Breast epithelium (tissue), 4 donors: ENCODE measurements around the gene OR6T1. TPM values are rescaled to one million over a fixed set of nuclear protein-coding genes. Genes with fewer than 3 reads are reported as not detected.

Source experiments
- DNase-seq, 2 donors: peaks; one replicate each; pipeline ENCODE4 v3.0.0-alpha.2; 2019; ENCODE audit warnings: low spot score in 2 of 2
- H3K27ac ChIP-seq, 2 donors: fragments of 200-600 bp; sonication (generic) in 1 of 2; one replicate each; pipeline ENCODE4 v1.5.1; 2016 to 2019; ENCODE audit warnings: mild to moderate bottlenecking in 1 of 2
- H3K27me3 ChIP-seq, 2 donors: fragments of 200-600 bp; sonication (generic) in 1 of 2; one replicate each; pipeline versions ENCODE4 v1.5.1 to v1.6.0; 2017 to 2019; ENCODE audit warnings: control low read depth in 1 of 2, mild to moderate bottlenecking in 1 of 2
- H3K36me3 ChIP-seq: fragments of 200-600 bp; one replicate; pipeline ENCODE4 v1.5.1; 2019
- H3K4me1 ChIP-seq, 2 donors: fragments of 200-600 bp; sonication (generic); one replicate each; pipeline ENCODE4 v1.5.1; 2016 to 2019; ENCODE audit warnings: control low read depth in 1 of 2
- H3K4me3 ChIP-seq, 3 donors: fragments of 200-600 bp; sonication (generic); 1 replicate in 2 of 3; 2 replicates in 1 of 3; pipeline ENCODE4 v1.5.1; 2016 to 2019; ENCODE audit warnings: mild to moderate bottlenecking in 3 of 3, moderate library complexity in 2 of 3
- H3K9me3 ChIP-seq, 2 donors: fragments of 200-600 bp; sonication (generic) in 1 of 2; one replicate each; pipeline ENCODE4 v1.5.1; 2016 to 2019; ENCODE audit warnings: control low read depth in 1 of 2
- POLR2A ChIP-seq: fragments of 450-650 bp; IDR thresholded peaks from one replicate; pipeline ENCODE4 v1.6.1; 2016; ENCODE audit warnings: antibody characterized with exemption, mild to moderate bottlenecking, moderate library complexity
- POLR2AphosphoS5 ChIP-seq, 3 donors: sonication (generic); formaldehyde crosslinking; IDR thresholded peaks; one replicate each; pipeline ENCODE4 v1.6.1; 2017; ENCODE audit warnings: antibody characterized with exemption in 3 of 3
- intact Hi-C: fragments of 100-400 bp; cut with DNase I; formaldehyde crosslinking; loops from one replicate; pipeline ENCODE4 v1.15.1; 2023; ENCODE audit warnings: low total_unique reads
- total RNA-seq, 3 donors: library from RNA; depleted of rRNA; stranded (reverse); fragments of >200 nt; gene quantifications; one replicate each; pipeline ENCODE4 v1.1.0, GENCODE V29; 2016
- TF ChIP-seq, protein P1 (sequence below), 3 donors: fragments of 450-650 bp; IDR thresholded peaks; one replicate each; pipeline ENCODE4 v1.5.1; 2016 to 2017; ENCODE audit warnings: antibody characterized with exemption in 3 of 3, mild to moderate bottlenecking in 3 of 3, moderate library complexity in 3 of 3

The OR6T1 gene
- total RNA-seq, 3 donors from 2014 or later: not detected

DNA sequence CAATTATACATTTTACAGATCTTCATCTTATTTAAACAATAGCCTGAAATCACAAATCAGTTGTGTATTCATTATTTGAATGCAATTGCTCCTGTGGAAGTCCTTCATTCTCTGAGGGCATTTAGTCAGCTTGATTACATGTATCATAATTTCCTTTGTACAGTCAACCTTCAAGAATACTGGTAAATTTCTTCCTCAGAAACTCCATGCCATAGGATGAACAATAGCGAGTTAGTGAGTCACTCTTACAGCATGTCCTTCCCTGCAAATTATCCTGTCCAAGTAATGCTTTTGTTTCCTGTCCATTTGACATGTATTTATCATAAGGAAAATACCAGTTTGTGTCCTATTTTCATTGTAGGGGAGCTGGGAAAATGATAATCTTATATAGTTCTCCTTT is 30.2 kb upstream of the OR6T1 start:
- Histone ChIP-seq H3K4me3 (no peak overlapping the region), H3K36me3 (no peaks in the 10 kb centered on the region), H3K27me3 (no peaks in the 10 kb centered on the region), H3K27ac (no peak overlapping the region), H3K4me1 (no peaks in the 10 kb centered on the region), H3K9me3 (peaks cover 0 to 4% of the 10 kb centered on the region in 2 donors)
- no peak for DNase-seq
- intact Hi-C loops: loop anchor here (2.0 kb wide), 1 partner anchor 65 kb away; no protein-coding TSS in a partner anchor
- TF ChIP-seq POLR2AphosphoS5 (IDR thresholded peaks at IDR 0.05): no peak
- TF ChIP-seq, protein P1, sequence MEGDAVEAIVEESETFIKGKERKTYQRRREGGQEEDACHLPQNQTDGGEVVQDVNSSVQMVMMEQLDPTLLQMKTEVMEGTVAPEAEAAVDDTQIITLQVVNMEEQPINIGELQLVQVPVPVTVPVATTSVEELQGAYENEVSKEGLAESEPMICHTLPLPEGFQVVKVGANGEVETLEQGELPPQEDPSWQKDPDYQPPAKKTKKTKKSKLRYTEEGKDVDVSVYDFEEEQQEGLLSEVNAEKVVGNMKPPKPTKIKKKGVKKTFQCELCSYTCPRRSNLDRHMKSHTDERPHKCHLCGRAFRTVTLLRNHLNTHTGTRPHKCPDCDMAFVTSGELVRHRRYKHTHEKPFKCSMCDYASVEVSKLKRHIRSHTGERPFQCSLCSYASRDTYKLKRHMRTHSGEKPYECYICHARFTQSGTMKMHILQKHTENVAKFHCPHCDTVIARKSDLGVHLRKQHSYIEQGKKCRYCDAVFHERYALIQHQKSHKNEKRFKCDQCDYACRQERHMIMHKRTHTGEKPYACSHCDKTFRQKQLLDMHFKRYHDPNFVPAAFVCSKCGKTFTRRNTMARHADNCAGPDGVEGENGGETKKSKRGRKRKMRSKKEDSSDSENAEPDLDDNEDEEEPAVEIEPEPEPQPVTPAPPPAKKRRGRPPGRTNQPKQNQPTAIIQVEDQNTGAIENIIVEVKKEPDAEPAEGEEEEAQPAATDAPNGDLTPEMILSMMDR (IDR thresholded peaks at IDR 0.05): no peak
- no peak for TF ChIP-seq POLR2A

DNA sequence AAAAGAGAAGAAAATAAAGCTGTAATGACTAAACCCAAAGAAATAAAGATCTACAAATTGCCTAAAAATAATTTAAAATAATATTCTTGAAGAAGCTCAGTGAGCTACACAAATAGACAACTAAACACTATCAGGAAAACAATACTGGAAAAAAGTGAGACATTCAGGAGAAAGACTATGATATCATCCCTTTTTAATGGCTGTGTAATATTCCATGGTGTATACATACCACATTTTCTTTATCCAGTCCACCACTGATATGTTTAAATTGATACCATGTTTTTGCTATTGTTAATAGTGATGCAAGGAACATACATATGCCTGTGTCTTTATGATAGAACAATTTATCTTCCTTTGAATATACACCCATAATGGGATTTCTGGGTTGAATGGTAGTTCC is 13.1 kb upstream of the OR6T1 start:
- Histone ChIP-seq H3K9me3 (peaks cover 0 to 10% of the 10 kb centered on the region in 2 donors), H3K36me3 (no peaks in the 10 kb centered on the region), H3K27me3 (no peaks in the 10 kb centered on the region), H3K27ac (no peak overlapping the region), H3K4me1 (no peaks in the 10 kb centered on the region), H3K4me3 (no peak overlapping the region)
- no peak for DNase-seq
- intact Hi-C loops: no loop called here
- TF ChIP-seq POLR2AphosphoS5 (IDR thresholded peaks at IDR 0.05) (no peak), POLR2A (no peak)
- TF ChIP-seq, protein P1 (IDR thresholded peaks at IDR 0.05): no peak

DNA sequence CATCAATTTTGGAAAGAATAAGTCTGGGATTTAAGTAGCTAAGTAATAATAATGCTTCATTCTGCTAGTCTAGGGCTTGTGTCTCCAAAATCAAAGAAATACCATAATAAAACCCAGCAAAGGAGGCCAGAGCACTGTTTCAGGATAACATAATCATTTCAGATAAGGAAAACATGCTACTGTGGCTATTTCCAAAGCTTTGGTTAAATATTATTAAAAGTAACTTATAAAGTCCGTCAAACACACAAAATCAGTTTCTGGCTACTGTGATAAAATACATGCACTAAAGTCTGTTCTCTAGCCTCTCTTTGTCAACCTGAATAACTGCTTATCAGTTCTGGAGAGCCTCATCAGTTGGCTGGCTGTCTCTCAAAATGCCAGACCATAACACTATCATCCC is 1.5 kb upstream of the OR6T1 start:
- Histone ChIP-seq H3K36me3 (no peaks in the 10 kb centered on the region), H3K4me1 (no peaks in the 10 kb centered on the region), H3K27me3 (no peaks in the 10 kb centered on the region), H3K27ac (no peak overlapping the region), H3K9me3 (no peaks in the 10 kb centered on the region), H3K4me3 (no peak overlapping the region)
- no peak for DNase-seq
- no peak for TF ChIP-seq POLR2A
- TF ChIP-seq POLR2AphosphoS5 (IDR thresholded peaks at IDR 0.05): no peak
- TF ChIP-seq, protein P1 (IDR thresholded peaks at IDR 0.05): no peak
- intact Hi-C loops: no loop called here

DNA sequence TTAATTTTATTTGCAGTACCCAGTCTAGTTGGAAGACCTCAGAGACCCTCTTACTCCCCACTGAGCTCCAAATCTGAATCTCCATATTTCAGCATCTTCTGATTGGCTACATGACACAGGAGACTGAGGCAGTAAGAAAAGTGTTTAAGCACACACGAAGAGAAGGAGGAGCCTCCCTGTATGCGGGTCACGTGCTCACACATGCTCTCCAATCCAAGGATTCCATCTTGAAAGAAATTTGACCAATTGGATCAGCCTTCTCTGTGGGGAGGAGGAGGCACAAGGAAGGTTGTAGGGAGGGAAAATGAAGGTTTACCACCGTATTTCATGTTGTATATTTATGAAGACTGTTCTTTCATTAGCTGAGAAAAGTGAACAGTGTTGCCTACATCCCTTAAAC is 1.2 kb downstream of the OR6T1 start:
- Histone ChIP-seq H3K27ac (no peak overlapping the region), H3K4me3 (no peak overlapping the region), H3K4me1 (no peaks in the 10 kb centered on the region), H3K36me3 (no peaks in the 10 kb centered on the region), H3K27me3 (no peaks in the 10 kb centered on the region), H3K9me3 (no peaks in the 10 kb centered on the region)
- TF ChIP-seq POLR2AphosphoS5 (IDR thresholded peaks at IDR 0.05) (no peak), POLR2A (no peak)
- TF ChIP-seq, protein P1 (IDR thresholded peaks at IDR 0.05): no peak
- no peak for DNase-seq
- intact Hi-C loops: no loop called here

DNA sequence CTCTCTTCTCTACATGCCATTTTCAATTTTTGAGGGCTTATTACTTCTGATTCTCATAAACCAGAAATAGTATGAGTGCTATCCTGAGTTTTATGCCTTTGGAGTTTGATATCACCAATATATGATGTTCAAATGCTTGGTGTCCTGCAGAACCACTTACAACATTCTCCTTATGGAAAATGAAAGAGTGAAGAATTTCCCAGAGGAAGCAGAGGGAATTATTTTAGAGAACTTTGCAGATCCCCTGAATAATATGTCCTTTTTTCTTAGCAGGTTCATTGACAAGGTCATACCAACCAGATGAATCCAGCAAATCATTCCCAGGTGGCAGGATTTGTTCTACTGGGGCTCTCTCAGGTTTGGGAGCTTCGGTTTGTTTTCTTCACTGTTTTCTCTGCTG is 4.3 kb downstream of the OR6T1 start, which contains the start of gene OR4D5:
Gene OR4D5, plus strand, starts transcription at position 301 of the 400 bp plus-strand sequence. Its CDS starts 0 bp downstream, at position 301.
- no peaks in the 10 kb centered on the region for H3K9me3 ChIP-seq
- no peak within 1 kb of the TSS for H3K27ac ChIP-seq
- H3K4me1 ChIP-seq: no peaks in the 10 kb centered on the region
- no peak within 1 kb of the TSS for H3K4me3 ChIP-seq
- DNase-seq: no peak
- TF ChIP-seq POLR2A (no peak), POLR2AphosphoS5 (IDR thresholded peaks at IDR 0.05) (no peak)
- TF ChIP-seq, protein P1 (IDR thresholded peaks at IDR 0.05): no peak
- no peaks in the 10 kb centered on the region for H3K27me3 ChIP-seq
- intact Hi-C loops: no loop called here
- H3K36me3 ChIP-seq: no peaks in the 10 kb centered on the region
